SH-SY5Y (cell line): ENCODE results near the gene PPP4R3B.

Experiments
- GATA2 ChIP-seq: IDR thresholded peaks from 2 replicates; pipeline ENCODE4 v1.6.1; 2011; ENCODE audit warnings: mild to moderate bottlenecking, low read depth, low read length
- GATA3 ChIP-seq: IDR thresholded peaks from 2 replicates; pipeline ENCODE4 v1.6.1; 2011; ENCODE audit warnings: low read depth, mild to moderate bottlenecking, low read length, moderate library complexity

- no peak for TF ChIP-seq GATA3
- no peak for TF ChIP-seq GATA2
These were observed 64.1 kb downstream of the PPP4R3B start for GRCh38 chr2:55553321-55553720.
